ENCODE results near the gene ZFYVE28.
"Not testable (repeated sequence)": the region's sequence is repeated elsewhere in the genome, so short reads cannot be mapped to it uniquely, and the experiment has no call there.

Gene ZFYVE28

GRCh38 chr4:2289311-2289954 lies 129.0 kb downstream of the ZFYVE28 start:
- no peak for DNase-seq (ENCODE audit: low read depth)

GRCh38 chr4:2288051-2288541 lies 130.3 kb downstream of the ZFYVE28 start:
- DNase-seq (ENCODE audit: low read depth): no peak

GRCh38 chr4:2287594-2287915 lies 130.9 kb downstream of the ZFYVE28 start:
- DNase-seq (ENCODE audit: low read depth): no peak

DNA sequence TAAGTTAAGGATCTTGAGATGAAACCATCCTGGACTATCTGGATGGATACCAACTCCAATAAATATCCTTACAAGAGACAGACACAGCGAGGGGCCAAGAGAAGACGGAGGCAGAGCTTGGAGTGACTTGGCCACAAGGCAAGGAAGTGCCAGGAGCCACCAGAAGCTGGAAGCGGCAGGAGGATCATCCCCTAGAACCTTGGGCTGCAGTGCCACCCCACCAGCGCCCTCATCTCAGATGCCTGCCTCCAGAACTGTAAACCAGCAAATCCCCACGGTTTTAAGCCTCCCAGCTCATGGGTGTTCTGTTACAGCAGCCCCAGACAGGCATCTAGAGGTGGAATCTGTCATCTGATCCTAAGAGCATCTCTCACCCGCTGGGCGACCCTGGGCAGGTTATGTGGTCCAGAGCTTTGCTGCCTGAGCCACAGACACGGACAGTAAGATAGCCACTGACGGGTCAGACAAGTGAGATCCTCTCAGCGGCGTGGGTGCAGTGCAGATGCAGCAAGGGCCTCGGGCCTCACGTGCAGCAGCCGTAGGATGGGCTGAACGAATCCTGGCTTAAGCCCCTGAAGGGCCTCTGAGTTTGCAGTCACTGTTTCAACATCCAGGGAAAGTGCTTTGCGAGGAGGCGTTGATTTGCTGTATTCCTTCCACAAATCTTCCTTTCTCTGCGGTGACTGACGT lies 131.4 kb downstream of the ZFYVE28 start:
- DNase-seq (ENCODE audit: low read depth): no peak

GRCh38 chr4:2285613-2286381 lies 132.6 kb downstream of the ZFYVE28 start:
- no peak for DNase-seq (ENCODE audit: low read depth)

DNA sequence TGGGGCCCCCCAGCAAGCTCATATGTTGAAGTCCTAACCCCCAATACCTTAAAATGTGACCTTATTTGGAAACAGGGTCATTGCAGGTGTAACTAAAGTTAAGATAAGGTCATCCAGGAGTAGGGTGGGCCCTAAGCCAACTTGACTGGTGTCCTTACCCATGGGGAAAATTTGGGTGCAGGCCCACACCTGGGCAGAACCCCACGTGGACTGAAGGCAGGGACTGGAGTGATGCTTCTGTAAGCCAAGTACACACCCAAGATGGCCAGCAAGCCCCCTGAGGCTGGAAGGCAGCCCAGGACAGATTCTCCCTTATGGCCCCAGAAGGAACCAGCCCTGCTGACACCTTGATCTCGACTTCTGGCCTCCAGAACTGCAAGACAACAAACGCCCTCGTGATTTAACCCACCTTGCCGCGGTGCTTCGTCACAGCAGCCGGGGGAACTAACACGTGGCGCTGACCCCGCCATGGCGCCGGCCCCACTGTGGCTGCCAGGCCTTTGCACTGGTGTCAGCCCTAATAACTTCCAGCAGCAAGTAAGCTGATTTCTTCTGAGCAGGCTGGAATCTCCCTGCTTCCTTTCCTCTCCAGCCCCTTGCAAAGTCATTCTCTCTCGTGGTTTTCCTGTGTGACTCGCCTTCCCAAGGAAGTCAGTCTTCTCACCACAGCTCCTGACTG lies 133.4 kb downstream of the ZFYVE28 start:
- DNase-seq (ENCODE audit: low read depth): no peak

GRCh38 chr4:2284161-2284933 lies 134.1 kb downstream of the ZFYVE28 start:
- DNase-seq (ENCODE audit: low read depth): no peak

- no peak for DNase-seq (ENCODE audit: low read depth)
Observed at GRCh38 chr4:2283199-2283711, 135.2 kb downstream of the ZFYVE28 start.

- peak; percentile 57 for DNase-seq (ENCODE audit: low read depth)
Observed at GRCh38 chr4:2281575-2282343, 136.7 kb downstream of the ZFYVE28 start.

DNA sequence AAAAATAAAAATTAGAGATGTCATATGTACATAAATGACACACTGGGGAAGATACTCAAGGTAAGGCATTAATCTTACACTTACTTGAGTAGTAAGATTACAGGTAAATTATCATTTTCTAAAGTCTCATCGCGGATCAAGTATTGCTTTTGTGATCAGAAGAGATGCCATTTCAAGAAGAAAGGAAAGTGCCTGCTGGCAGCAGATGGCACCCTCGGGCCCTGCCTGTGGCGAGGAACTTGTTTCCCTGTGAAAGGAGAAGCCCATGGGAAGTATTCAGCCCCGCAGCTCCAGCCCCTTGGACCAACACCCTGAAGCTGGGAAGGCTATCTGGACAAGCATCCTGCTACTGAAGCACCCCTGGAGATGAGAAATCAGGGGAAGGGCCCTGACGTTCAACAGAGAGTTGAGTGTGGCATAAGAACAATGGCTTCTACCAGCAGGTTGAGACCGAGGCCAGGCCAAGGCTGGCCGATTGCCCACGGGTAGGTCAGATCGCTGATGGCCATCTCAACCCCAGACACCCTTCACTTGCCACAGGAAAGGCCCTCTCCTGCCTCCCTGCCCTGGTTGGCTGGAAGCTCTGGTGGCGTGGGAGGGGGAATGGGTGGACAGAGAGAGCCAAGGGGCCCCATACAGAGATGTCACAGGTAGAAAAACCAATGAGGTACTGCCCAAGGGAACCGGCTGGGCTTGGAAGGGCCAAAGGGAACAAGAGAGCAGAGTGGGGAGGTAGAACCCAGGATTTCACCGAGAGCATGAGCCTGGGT lies 137.7 kb downstream of the ZFYVE28 start:
- no peak for DNase-seq (ENCODE audit: low read depth)

DNA sequence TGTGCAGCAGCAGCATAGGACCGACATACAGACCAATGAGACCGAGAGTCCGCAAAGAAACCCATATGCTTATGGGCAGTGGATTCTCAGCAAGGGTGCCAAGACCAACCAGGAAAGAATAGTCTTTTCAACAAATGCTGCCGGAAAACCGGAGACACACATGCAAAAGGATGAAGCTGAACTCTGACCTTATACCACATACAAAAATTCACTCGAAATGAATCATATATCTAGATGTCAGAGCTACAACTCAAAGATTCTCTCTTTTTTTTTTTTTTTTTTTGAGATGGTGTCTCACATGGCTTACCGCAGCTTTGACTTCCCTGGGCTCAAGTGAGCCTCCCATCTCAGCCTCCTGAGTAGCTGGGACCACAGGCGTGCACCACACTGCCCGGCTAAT lies 140.5 kb downstream of the ZFYVE28 start:
- no peak for DNase-seq (ENCODE audit: low read depth)

DNA sequence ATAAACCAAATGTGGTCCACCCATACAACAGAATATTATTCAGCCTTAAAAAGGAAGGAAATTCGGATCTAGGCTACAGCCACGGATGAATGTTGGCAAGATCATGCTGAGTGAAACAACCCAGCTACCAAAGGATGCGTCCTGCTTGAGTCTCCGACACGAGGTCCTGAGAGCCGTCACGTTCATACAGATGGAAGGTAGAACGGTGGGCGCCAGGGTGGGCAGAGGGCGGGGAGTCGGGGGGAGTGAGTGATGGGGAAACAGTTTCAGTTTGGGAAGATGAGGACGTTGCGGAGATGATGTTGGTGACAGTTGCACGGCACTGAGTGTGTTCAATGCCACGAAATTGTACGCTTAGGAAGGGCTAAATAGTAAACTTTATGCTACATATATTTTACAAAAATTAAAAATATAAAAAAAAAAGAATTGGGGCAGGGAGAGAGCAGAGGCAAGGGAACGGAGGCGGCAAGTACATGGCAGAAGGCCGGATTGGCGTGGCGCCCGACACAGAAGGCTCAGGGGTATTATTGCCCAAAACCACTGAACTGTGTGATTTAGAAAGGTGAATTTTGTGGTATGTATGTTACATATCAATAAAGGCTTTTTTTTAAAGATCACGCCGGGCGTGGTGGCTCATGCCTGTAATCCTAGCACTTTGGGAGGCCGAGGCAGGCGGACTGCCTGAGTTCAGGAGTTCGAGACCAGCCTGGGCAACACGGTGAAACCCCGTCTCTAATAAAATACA lies 141.7 kb downstream of the ZFYVE28 start:
- DNase-seq (ENCODE audit: low read depth): no peak

DNA sequence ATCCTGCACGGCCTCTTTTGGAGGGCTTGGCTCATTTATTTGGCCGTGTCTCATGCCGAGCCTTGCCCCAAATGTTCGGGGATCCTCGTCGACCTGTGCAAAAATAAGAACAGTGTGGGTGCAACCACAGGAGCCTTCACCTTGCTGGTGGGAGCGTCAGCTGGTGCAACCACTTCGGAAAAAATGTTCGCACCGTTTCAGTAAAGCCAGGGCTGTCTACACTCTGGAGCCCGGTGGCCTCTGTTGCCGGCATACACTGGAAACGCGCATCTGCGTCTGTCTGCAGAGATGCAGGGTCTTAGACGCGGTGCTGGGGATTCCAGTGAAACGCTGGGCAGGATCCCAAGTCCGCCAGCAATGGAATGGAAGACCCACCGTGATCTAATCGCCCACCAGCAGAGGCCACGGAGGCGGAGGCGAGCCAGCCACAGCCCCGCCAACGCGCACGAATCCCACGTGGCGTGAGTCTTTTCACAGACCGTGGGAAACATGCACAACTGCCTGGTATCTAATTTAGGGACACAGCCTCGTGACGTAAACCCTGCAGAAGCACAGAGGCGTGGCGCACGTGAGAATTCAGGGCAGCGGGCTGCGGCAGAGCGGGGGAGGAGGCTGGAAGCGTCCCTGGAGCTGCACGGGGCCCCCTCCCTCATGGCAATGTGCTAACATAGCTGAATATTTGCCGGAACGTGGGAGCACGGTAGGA lies 142.7 kb downstream of the ZFYVE28 start:
- DNase-seq (ENCODE audit: low read depth): no peak

DNA sequence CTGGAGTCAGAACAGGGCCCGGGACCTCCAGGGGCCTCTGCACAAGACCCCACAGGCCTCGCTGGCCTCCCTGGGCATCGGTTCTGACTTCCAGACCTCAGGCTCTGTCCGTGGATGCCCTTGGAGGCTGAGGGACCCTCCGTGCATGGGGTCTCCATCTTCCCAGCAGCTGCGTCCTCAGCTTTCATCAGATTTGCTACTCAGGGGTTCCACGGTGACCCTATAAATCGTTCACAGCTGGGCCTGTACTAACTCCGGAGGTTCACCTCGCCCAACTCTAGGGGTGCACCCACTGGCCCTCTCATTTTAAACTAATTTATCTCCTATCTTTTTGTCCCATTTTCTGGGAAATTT lies 143.4 kb downstream of the ZFYVE28 start:
- DNase-seq (ENCODE audit: low read depth): not testable (repeated sequence)

GRCh38 chr4:2274320-2275043 lies 144.0 kb downstream of the ZFYVE28 start:
- DNase-seq (ENCODE audit: low read depth): no peak

- no peak for DNase-seq (ENCODE audit: low read depth)
Observed at GRCh38 chr4:2273657-2274319, 144.7 kb downstream of the ZFYVE28 start.

DNA sequence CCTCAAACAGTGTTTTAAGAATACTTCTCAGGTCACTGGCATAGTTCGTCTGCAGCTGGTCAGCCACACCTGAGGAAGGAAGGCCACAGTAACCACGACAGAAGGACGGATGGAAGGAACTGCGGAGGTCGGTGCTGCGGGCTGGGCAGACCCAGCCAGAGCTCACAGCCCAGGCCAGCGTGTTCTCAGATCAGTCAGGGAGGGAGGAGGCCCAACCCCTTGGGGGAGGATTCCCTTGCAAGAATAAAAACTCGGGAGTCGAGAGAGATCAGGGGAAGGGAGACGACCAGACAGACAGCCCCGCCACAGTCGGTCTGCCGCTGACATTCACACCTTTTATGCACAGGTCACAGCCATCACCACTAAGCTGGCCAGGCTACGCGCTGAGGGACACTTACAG lies 145.2 kb downstream of the ZFYVE28 start:
- DNase-seq (ENCODE audit: low read depth): no peak

GRCh38 chr4:2272828-2273120 lies 145.7 kb downstream of the ZFYVE28 start:
- no peak for DNase-seq (ENCODE audit: low read depth)

Data from activated T-helper 9 cell treated with anti-CD3 and anti-CD28 coated beads, Interleukin-2, amount 50 U/mL, for 16 hours (primary cell).